ENCODE results near the gene RASGRF2. TPM values are rescaled to one million over a fixed set of nuclear protein-coding genes. Genes with fewer than 3 reads are reported as not detected.

The RASGRF2 gene
- total RNA-seq, 1 experiment from 2014 or later, result 9.1 TPM

DNA sequence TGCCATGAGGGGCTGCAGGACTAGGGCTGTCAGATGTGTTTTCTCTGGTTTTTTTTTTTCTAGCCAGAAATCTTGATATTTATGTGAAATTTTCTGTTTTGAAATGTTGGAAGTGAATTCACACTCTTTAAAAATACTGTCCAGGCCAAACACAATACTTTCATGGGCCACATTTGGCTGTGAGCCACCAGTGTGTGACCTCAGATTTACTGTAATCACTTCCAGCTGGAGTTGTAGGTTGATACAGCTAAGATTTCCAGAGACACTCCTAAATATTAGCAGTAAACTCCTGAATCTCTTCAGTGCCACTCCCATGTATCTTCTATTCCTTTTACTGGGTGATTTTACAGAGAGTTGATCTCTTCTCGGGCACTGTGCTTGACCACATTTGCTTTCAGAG is 180.8 kb downstream of the RASGRF2 start:
- no peak overlapping the region for H3K27ac ChIP-seq (ENCODE audit: low read depth, low read length, poor library complexity, severe bottlenecking)
- BruUV-seq (replicated peaks), result no TSS peak
- DNase-seq (ENCODE audit: low spot score), result peak; percentile 39
- CTCF ChIA-PET, result no interaction called here
- no peaks in the 10 kb centered on the region for H3K36me3 ChIP-seq (ENCODE audit: insufficient read depth, low read length, poor library complexity, severe bottlenecking)
- no peak overlapping the region for H3K4me3 ChIP-seq (ENCODE audit: low read depth, low read length, poor library complexity, severe bottlenecking)
- POLR2A ChIA-PET (ENCODE audit: low non-redundant PET), result no interaction called here
- peaks cover 5% of the 10 kb centered on the region for H3K4me1 ChIP-seq (ENCODE audit: insufficient read depth, low read length, poor library complexity, severe bottlenecking)
- intact Hi-C loops (cut with micrococcal nuclease; ENCODE audit: unreplicated experiment), result no loop called here
- H3K27me3 ChIP-seq (replicated peaks; ENCODE audit: insufficient read depth, low read depth, low read length, poor library complexity), result no peaks in the 10 kb centered on the region
- H3K9me3 ChIP-seq (ENCODE audit: low read depth, low read length, poor library complexity, severe bottlenecking), result no peaks in the 10 kb centered on the region
- TF ChIP-seq EZH2 (IDR thresholded peaks at IDR 0.05; ENCODE audit: borderline replicate concordance, low read depth, low read length, poor library complexity, severe bottlenecking), result no peak
- TF ChIP-seq, protein P1, sequence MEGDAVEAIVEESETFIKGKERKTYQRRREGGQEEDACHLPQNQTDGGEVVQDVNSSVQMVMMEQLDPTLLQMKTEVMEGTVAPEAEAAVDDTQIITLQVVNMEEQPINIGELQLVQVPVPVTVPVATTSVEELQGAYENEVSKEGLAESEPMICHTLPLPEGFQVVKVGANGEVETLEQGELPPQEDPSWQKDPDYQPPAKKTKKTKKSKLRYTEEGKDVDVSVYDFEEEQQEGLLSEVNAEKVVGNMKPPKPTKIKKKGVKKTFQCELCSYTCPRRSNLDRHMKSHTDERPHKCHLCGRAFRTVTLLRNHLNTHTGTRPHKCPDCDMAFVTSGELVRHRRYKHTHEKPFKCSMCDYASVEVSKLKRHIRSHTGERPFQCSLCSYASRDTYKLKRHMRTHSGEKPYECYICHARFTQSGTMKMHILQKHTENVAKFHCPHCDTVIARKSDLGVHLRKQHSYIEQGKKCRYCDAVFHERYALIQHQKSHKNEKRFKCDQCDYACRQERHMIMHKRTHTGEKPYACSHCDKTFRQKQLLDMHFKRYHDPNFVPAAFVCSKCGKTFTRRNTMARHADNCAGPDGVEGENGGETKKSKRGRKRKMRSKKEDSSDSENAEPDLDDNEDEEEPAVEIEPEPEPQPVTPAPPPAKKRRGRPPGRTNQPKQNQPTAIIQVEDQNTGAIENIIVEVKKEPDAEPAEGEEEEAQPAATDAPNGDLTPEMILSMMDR (conservative IDR thresholded peaks at IDR 0.05; ENCODE audit: low read depth, low read length), result no peak

DNA sequence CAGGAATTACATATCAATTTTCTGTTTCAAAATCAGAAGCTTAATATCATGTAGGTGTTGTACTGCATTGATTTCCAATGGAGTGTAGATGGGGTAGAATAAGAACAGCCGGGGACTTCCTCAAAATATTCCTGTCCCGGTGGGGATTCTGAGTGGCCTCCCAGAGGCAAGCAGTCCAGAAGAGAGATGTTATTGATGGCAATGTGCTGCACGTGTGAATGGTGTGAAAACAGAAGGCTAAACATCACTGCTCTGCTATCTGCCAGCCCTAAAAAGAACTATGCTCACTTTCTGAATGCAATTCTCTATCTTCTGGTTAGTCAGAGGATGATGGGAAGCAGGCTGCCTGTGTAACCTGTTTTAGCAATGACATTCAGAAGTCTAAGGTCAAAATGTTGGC is 181.9 kb downstream of the RASGRF2 start:
- no TSS peak for BruUV-seq (replicated peaks)
- no peak for DNase-seq (ENCODE audit: low spot score)
- Histone ChIP-seq H3K4me1 (ENCODE audit: insufficient read depth, low read length, poor library complexity, severe bottlenecking) (peaks cover 5% of the 10 kb centered on the region), H3K27me3 (replicated peaks; ENCODE audit: insufficient read depth, low read depth, low read length, poor library complexity) (no peaks in the 10 kb centered on the region), H3K9me3 (ENCODE audit: low read depth, low read length, poor library complexity, severe bottlenecking) (no peaks in the 10 kb centered on the region), H3K4me3 (ENCODE audit: low read depth, low read length, poor library complexity, severe bottlenecking) (no peak overlapping the region), H3K36me3 (ENCODE audit: insufficient read depth, low read length, poor library complexity, severe bottlenecking) (no peaks in the 10 kb centered on the region), H3K27ac (ENCODE audit: low read depth, low read length, poor library complexity, severe bottlenecking) (no peak overlapping the region)
- intact Hi-C loops (cut with micrococcal nuclease; ENCODE audit: unreplicated experiment), result no loop called here
- TF ChIP-seq, protein P1 (conservative IDR thresholded peaks at IDR 0.05; ENCODE audit: low read depth, low read length), result no peak
- TF ChIP-seq EZH2 (IDR thresholded peaks at IDR 0.05; ENCODE audit: borderline replicate concordance, low read depth, low read length, poor library complexity, severe bottlenecking), result no peak
- POLR2A ChIA-PET (ENCODE audit: low non-redundant PET), result no interaction called here
- CTCF ChIA-PET, result no interaction called here

DNA sequence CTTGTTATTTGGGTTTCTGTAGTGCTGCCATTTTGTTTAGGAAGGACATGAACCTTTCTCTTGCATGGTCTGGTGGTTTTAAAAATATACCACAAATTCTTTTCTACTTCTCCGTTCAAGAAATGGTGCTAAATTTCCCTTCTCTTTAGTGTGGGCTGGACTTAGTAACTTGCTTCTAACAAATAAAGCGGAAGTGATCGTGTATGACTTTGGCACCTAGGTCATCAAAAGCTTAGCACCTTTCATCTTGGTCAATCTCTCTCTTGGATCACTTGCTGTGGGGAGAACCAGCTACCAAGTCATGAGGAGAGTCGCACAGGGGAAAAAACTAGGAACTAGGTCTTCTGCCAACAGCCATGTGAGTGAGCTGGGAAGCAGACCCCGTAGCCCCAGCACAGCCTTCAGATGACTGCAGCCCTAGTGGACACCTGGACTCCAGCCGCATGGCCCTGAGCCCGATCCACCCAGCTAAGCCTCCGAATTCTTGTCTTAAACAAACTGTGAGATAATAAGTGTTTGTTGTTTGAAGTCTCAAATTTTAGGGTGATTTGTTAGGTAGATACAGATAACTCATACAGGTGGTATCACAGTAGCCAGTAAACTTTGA is 185.3 kb downstream of the RASGRF2 start:
- ChIA-PET CTCF (no interaction called here), POLR2A (ENCODE audit: low non-redundant PET) (no interaction called here)
- BruUV-seq (replicated peaks), result no TSS peak
- Histone ChIP-seq H3K36me3 (ENCODE audit: insufficient read depth, low read length, poor library complexity, severe bottlenecking) (no peaks in the 10 kb centered on the region), H3K27ac (ENCODE audit: low read depth, low read length, poor library complexity, severe bottlenecking) (no peak overlapping the region), H3K27me3 (replicated peaks; ENCODE audit: insufficient read depth, low read depth, low read length, poor library complexity) (no peaks in the 10 kb centered on the region), H3K9me3 (ENCODE audit: low read depth, low read length, poor library complexity, severe bottlenecking) (no peaks in the 10 kb centered on the region), H3K4me3 (ENCODE audit: low read depth, low read length, poor library complexity, severe bottlenecking) (no peak overlapping the region), H3K4me1 (ENCODE audit: insufficient read depth, low read length, poor library complexity, severe bottlenecking) (peaks cover 5% of the 10 kb centered on the region)
- no peak for TF ChIP-seq EZH2 (IDR thresholded peaks at IDR 0.05; ENCODE audit: borderline replicate concordance, low read depth, low read length, poor library complexity, severe bottlenecking)
- TF ChIP-seq, protein P1 (conservative IDR thresholded peaks at IDR 0.05; ENCODE audit: low read depth, low read length), result no peak
- no peak for DNase-seq (ENCODE audit: low spot score)
- intact Hi-C loops (cut with micrococcal nuclease; ENCODE audit: unreplicated experiment), result no loop called here

Measured in A673 (cell line).